Measurements from ENCODE around the gene FSTL5. TPM values are rescaled to one million over a fixed set of nuclear protein-coding genes. Genes with fewer than 3 reads are reported as not detected.

FSTL5 gene
- polyA plus RNA-seq, 4 donors: 0.19 to 0.36 TPM; not detected in 2

- DNase-seq: no peak
- Histone ChIP-seq H3K36me3 (ENCODE audit: control insufficient read depth in 3 of 3, insufficient read depth in 2 of 3, low read depth in 1 of 3, low read length in 3 of 3) (no peaks in the 10 kb centered on the region), H3K4me3 (ENCODE audit: low read depth in 1 of 3, low read length in 3 of 3) (no peak overlapping the region), H3K27me3 (ENCODE audit: control insufficient read depth in 3 of 3, insufficient read depth in 3 of 3, low read length in 3 of 3) (no peaks in the 10 kb centered on the region), H3K27ac (ENCODE audit: low read depth in 1 of 3, low read length in 2 of 3) (no peak overlapping the region), H3K4me1 (ENCODE audit: control insufficient read depth in 3 of 3, insufficient read depth in 2 of 3, low read depth in 1 of 3, low read length in 2 of 3) (no peaks in the 10 kb centered on the region), H3K9me3 (ENCODE audit: control insufficient read depth in 2 of 2, insufficient read depth in 1 of 2, low read depth in 1 of 2, low read length in 1 of 2) (no peaks in the 10 kb centered on the region)
- 57 to 85% (median 80%) methylated on average over 2 of the region's 2 CpGs for WGBS, 3 donors
- no peak for FAIRE-seq
Measured at GRCh38 chr4:162010362-162010761, 153.4 kb downstream of the FSTL5 start.

GRCh38 chr4:161992317-161992716, 171.5 kb downstream of the FSTL5 start:
- H3K27ac ChIP-seq (ENCODE audit: low read depth in 1 of 3, low read length in 2 of 3): no peak overlapping the region
- H3K27me3 ChIP-seq (ENCODE audit: control insufficient read depth in 3 of 3, insufficient read depth in 3 of 3, low read length in 3 of 3): no peaks in the 10 kb centered on the region
- no peak overlapping the region for H3K4me3 ChIP-seq (ENCODE audit: low read depth in 1 of 3, low read length in 3 of 3)
- FAIRE-seq (no peak), DNase-seq (no peak)
- H3K4me1 ChIP-seq (ENCODE audit: control insufficient read depth in 3 of 3, insufficient read depth in 2 of 3, low read depth in 1 of 3, low read length in 2 of 3): no peaks in the 10 kb centered on the region
- no peaks in the 10 kb centered on the region for H3K36me3 ChIP-seq (ENCODE audit: control insufficient read depth in 3 of 3, insufficient read depth in 2 of 3, low read depth in 1 of 3, low read length in 3 of 3)
- H3K9me3 ChIP-seq (ENCODE audit: control insufficient read depth in 2 of 2, insufficient read depth in 1 of 2, low read depth in 1 of 2, low read length in 1 of 2): no peaks in the 10 kb centered on the region
- WGBS, 3 donors: 85 to 94% (median 92%) methylated on average over 7 of the region's 7 CpGs

DNA sequence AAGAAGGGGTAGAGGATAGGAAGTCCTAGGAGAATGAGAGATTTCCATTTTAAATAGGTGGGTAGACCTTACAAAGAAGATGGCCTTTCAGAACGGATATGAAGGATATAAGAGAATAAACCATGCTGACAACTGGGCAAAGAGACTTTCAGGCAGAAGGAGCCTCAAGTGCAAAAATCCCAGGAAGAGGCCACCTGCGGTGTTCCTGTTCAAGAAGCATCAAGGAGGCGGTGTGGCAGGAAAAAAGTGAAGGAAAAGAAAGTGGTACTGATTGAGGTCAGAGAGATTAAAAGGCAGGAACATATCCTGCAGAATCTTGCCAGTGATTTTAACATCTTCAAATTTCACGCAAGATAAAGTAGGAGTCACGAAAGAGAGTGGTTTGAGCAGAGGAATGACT, 172.0 kb downstream of the FSTL5 start:
- no peak overlapping the region for H3K4me3 ChIP-seq (ENCODE audit: low read depth in 1 of 3, low read length in 3 of 3)
- WGBS, 3 donors: 75 to 76% (median 76%) methylated on average over 5 of the region's 5 CpGs
- no peaks in the 10 kb centered on the region for H3K9me3 ChIP-seq (ENCODE audit: control insufficient read depth in 2 of 2, insufficient read depth in 1 of 2, low read depth in 1 of 2, low read length in 1 of 2)
- H3K27ac ChIP-seq (ENCODE audit: low read depth in 1 of 3, low read length in 2 of 3): no peak overlapping the region
- no peaks in the 10 kb centered on the region for H3K4me1 ChIP-seq (ENCODE audit: control insufficient read depth in 3 of 3, insufficient read depth in 2 of 3, low read depth in 1 of 3, low read length in 2 of 3)
- no peak for DNase-seq
- no peaks in the 10 kb centered on the region for H3K36me3 ChIP-seq (ENCODE audit: control insufficient read depth in 3 of 3, insufficient read depth in 2 of 3, low read depth in 1 of 3, low read length in 3 of 3)
- no peak for FAIRE-seq
- H3K27me3 ChIP-seq (ENCODE audit: control insufficient read depth in 3 of 3, insufficient read depth in 3 of 3, low read length in 3 of 3): no peaks in the 10 kb centered on the region

DNA sequence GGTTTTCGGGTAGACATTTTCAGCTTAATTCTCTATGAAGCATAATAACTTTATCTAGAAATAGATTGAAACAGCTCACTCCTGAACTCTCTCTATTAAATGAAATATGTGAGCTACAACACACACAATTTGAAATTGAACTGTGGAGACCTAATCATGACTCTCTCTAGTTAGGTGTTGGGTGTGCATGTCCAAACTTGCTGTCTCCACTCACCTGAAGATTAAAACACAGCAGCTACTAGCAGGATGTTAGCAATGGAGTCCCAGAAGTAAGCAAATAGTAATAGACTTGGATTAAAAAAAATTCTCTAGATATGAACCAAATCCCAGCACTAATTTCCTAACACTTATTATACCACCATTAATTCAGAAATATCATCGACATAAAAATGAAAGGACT, 173.1 kb downstream of the FSTL5 start:
- H3K27ac ChIP-seq (ENCODE audit: low read depth in 1 of 3, low read length in 2 of 3): no peak overlapping the region
- no peaks in the 10 kb centered on the region for H3K36me3 ChIP-seq (ENCODE audit: control insufficient read depth in 3 of 3, insufficient read depth in 2 of 3, low read depth in 1 of 3, low read length in 3 of 3)
- no peak for DNase-seq
- no peaks in the 10 kb centered on the region for H3K9me3 ChIP-seq (ENCODE audit: control insufficient read depth in 2 of 2, insufficient read depth in 1 of 2, low read depth in 1 of 2, low read length in 1 of 2)
- no peak overlapping the region for H3K4me3 ChIP-seq (ENCODE audit: low read depth in 1 of 3, low read length in 3 of 3)
- no peaks in the 10 kb centered on the region for H3K4me1 ChIP-seq (ENCODE audit: control insufficient read depth in 3 of 3, insufficient read depth in 2 of 3, low read depth in 1 of 3, low read length in 2 of 3)
- WGBS, 3 donors: 78 to 92% (median 86%) methylated on average over 2 of the region's 2 CpGs
- FAIRE-seq: no peak
- no peaks in the 10 kb centered on the region for H3K27me3 ChIP-seq (ENCODE audit: control insufficient read depth in 3 of 3, insufficient read depth in 3 of 3, low read length in 3 of 3)

DNA sequence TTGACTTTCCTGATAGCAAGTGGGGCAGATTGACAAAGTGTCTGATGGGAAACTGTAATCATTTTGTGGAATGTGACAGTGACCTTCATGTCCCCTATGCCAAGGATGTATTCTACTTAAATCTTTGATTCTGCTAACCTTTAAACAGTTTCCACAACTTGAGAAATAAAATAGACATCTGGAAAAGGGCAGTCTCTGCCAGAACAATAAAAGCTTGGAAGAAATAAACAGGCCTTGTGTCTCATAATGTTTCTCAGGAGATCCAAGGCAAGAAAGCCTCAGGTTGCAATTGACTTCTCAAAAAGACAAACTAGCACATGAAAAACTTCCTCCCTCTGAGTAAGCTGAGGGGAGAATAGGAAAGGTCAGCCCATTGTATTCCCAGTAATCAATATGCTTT, 174.9 kb downstream of the FSTL5 start:
- Histone ChIP-seq H3K27ac (ENCODE audit: low read depth in 1 of 3, low read length in 2 of 3) (no peak overlapping the region), H3K27me3 (ENCODE audit: control insufficient read depth in 3 of 3, insufficient read depth in 3 of 3, low read length in 3 of 3) (no peaks in the 10 kb centered on the region), H3K36me3 (ENCODE audit: control insufficient read depth in 3 of 3, insufficient read depth in 2 of 3, low read depth in 1 of 3, low read length in 3 of 3) (no peaks in the 10 kb centered on the region), H3K4me3 (ENCODE audit: low read depth in 1 of 3, low read length in 3 of 3) (no peak overlapping the region), H3K9me3 (ENCODE audit: control insufficient read depth in 2 of 2, insufficient read depth in 1 of 2, low read depth in 1 of 2, low read length in 1 of 2) (no peaks in the 10 kb centered on the region), H3K4me1 (ENCODE audit: control insufficient read depth in 3 of 3, insufficient read depth in 2 of 3, low read depth in 1 of 3, low read length in 2 of 3) (no peaks in the 10 kb centered on the region)
- DNase-seq (no peak), FAIRE-seq (no peak)

GRCh38 chr4:161987611-161988010, 176.2 kb downstream of the FSTL5 start:
- WGBS, 3 donors: 73 to 79% (median 73%) methylated on average over 1 of the region's 1 CpG

GRCh38 chr4:161952382-161952781, 211.4 kb downstream of the FSTL5 start:
- WGBS, 3 donors: 46 to 61% (median 56%) methylated on average over 2 of the region's 2 CpGs
- no peak for FAIRE-seq

More at GRCh38 chr4:161987611-161988010, 176.2 kb downstream of the FSTL5 start:
- FAIRE-seq (no peak), DNase-seq (no peak)
- Histone ChIP-seq H3K27ac (ENCODE audit: low read depth in 1 of 3, low read length in 2 of 3) (no peak overlapping the region), H3K9me3 (ENCODE audit: control insufficient read depth in 2 of 2, insufficient read depth in 1 of 2, low read depth in 1 of 2, low read length in 1 of 2) (no peaks in the 10 kb centered on the region), H3K36me3 (ENCODE audit: control insufficient read depth in 3 of 3, insufficient read depth in 2 of 3, low read depth in 1 of 3, low read length in 3 of 3) (no peaks in the 10 kb centered on the region), H3K4me1 (ENCODE audit: control insufficient read depth in 3 of 3, insufficient read depth in 2 of 3, low read depth in 1 of 3, low read length in 2 of 3) (no peaks in the 10 kb centered on the region), H3K27me3 (ENCODE audit: control insufficient read depth in 3 of 3, insufficient read depth in 3 of 3, low read length in 3 of 3) (no peaks in the 10 kb centered on the region), H3K4me3 (ENCODE audit: low read depth in 1 of 3, low read length in 3 of 3) (no peak overlapping the region)

GRCh38 chr4:161949946-161950725, 213.7 kb downstream of the FSTL5 start:
- WGBS, 3 donors: 65 to 76% (median 71%) methylated on average over 4 of the region's 4 CpGs
- Histone ChIP-seq H3K36me3 (ENCODE audit: control insufficient read depth in 3 of 3, insufficient read depth in 2 of 3, low read depth in 1 of 3, low read length in 3 of 3) (no peaks in the 10 kb centered on the region), H3K4me3 (ENCODE audit: low read depth in 1 of 3, low read length in 3 of 3) (no peak overlapping the region), H3K9me3 (ENCODE audit: control insufficient read depth in 2 of 2, insufficient read depth in 1 of 2, low read depth in 1 of 2, low read length in 1 of 2) (no peaks in the 10 kb centered on the region), H3K27me3 (ENCODE audit: control insufficient read depth in 3 of 3, insufficient read depth in 3 of 3, low read length in 3 of 3) (no peaks in the 10 kb centered on the region), H3K4me1 (ENCODE audit: control insufficient read depth in 3 of 3, insufficient read depth in 2 of 3, low read depth in 1 of 3, low read length in 2 of 3) (no peaks in the 10 kb centered on the region), H3K27ac (ENCODE audit: low read depth in 1 of 3, low read length in 2 of 3) (no peak overlapping the region)
- DNase-seq (no peak), FAIRE-seq (no peak)

More at GRCh38 chr4:161952382-161952781, 211.4 kb downstream of the FSTL5 start:
- H3K4me3 ChIP-seq (ENCODE audit: low read depth in 1 of 3, low read length in 3 of 3): no peak overlapping the region
- H3K4me1 ChIP-seq (ENCODE audit: control insufficient read depth in 3 of 3, insufficient read depth in 2 of 3, low read depth in 1 of 3, low read length in 2 of 3): no peaks in the 10 kb centered on the region
- H3K27me3 ChIP-seq (ENCODE audit: control insufficient read depth in 3 of 3, insufficient read depth in 3 of 3, low read length in 3 of 3): no peaks in the 10 kb centered on the region
- H3K27ac ChIP-seq (ENCODE audit: low read depth in 1 of 3, low read length in 2 of 3): no peak overlapping the region
- no peak for DNase-seq
- no peaks in the 10 kb centered on the region for H3K9me3 ChIP-seq (ENCODE audit: control insufficient read depth in 2 of 2, insufficient read depth in 1 of 2, low read depth in 1 of 2, low read length in 1 of 2)
- H3K36me3 ChIP-seq (ENCODE audit: control insufficient read depth in 3 of 3, insufficient read depth in 2 of 3, low read depth in 1 of 3, low read length in 3 of 3): no peaks in the 10 kb centered on the region
